IMR-90 (cell line): ENCODE results near the gene ITPR3. TPM values are rescaled to one million over a fixed set of nuclear protein-coding genes. Genes with fewer than 3 reads are reported as not detected.

Experiments used
- ATAC-seq: fragments of 200-7000 bp; cut with Tn5 transposase; 2 replicates; pipeline ENCODE4 v1.9.1; 2020; ENCODE audit warnings: low read depth, mild to moderate bottlenecking, moderate library complexity
- BruUV-seq: library from RNA; stranded (reverse); fragments of 400-500 nt; replicated peaks from 2 replicates; lab custom pipeline; 2021; lab: Mats Ljungman, UMichigan
- CTCF ChIA-PET: fragments of 300-600 bp; formaldehyde crosslinking; extraction: SDS; loops from one replicate; lab custom pipeline; 2021; ENCODE audit warnings: antibody characterized with exemption; lab: Yijun Ruan, JAX
- POLR2A ChIA-PET: fragments of 300-600 bp; sonication (Branson Sonifier 250); formaldehyde crosslinking; loops from one replicate; lab custom pipeline; 2022; ENCODE audit warnings: antibody characterized with exemption; ENCODE audit not compliant: unreplicated experiment; lab: Charles Lee
- DNase-seq: peaks from one replicate; pipeline ENCODE4 v3.0.0; 2013
- H2AFZ ChIP-seq: replicated peaks from 2 replicates; pipeline ENCODE3; 2013; ENCODE audit warnings: low read length, mild to moderate bottlenecking; ENCODE audit not compliant: poor library complexity
- H2AK5ac ChIP-seq: 2 replicates; pipeline ENCODE4 v1.6.1; 2013; ENCODE audit warnings: low read depth, low read length, inconsistent platforms
- H2AK9ac ChIP-seq: replicated peaks from 2 replicates; pipeline ENCODE3; 2013; ENCODE audit warnings: mild to moderate bottlenecking, low read depth, low read length, moderate library complexity; ENCODE audit not compliant: poor library complexity
- H2BK120ac ChIP-seq: 2 replicates; pipeline ENCODE4 v1.6.1; 2013; ENCODE audit warnings: low read depth, low read length, inconsistent platforms
- H2BK15ac ChIP-seq: 3 replicates; pipeline ENCODE4 v1.6.1; 2013; ENCODE audit warnings: low read depth, low read length, inconsistent platforms
- H2BK20ac ChIP-seq: 2 replicates; pipeline ENCODE4 v1.6.1; 2013; ENCODE audit warnings: low read depth, mild to moderate bottlenecking, inconsistent platforms, low read length, moderate library complexity
- H2BK5ac ChIP-seq: 2 replicates; pipeline ENCODE4 v1.6.1; 2013; ENCODE audit warnings: mild to moderate bottlenecking, low read depth, low read length, inconsistent platforms; ENCODE audit not compliant: poor library complexity, severe bottlenecking
- H3K14ac ChIP-seq: replicated peaks from 2 replicates; pipeline ENCODE4 v1.6.1; 2013; ENCODE audit warnings: low read depth, low read length, inconsistent platforms
- H3K18ac ChIP-seq: 2 replicates; pipeline ENCODE4 v1.6.1; 2013; ENCODE audit warnings: low read depth, low read length, control low read depth
- H3K23ac ChIP-seq: 2 replicates; pipeline ENCODE4 v1.6.1; 2013; ENCODE audit warnings: low read depth, low read length, inconsistent platforms
- H3K27ac ChIP-seq: 2 replicates; pipeline ENCODE4 v1.5.1; 2013; ENCODE audit warnings: mild to moderate bottlenecking, control low read depth, low read length; ENCODE audit not compliant: insufficient read depth
- H3K27me3 ChIP-seq: 2 replicates; pipeline ENCODE4 v1.6.1; 2013; ENCODE audit warnings: low read length; ENCODE audit not compliant: control insufficient read depth, insufficient read depth
- H3K36me3 ChIP-seq: 2 replicates; pipeline ENCODE4 v1.6.1; 2013; ENCODE audit warnings: low read length, mixed read lengths; ENCODE audit not compliant: control insufficient read depth, insufficient read depth
- H3K4ac ChIP-seq: 2 replicates; pipeline ENCODE4 v1.6.1; 2013; ENCODE audit warnings: low read depth, low read length, inconsistent platforms
- H3K4me1 ChIP-seq: 2 replicates; pipeline ENCODE4 v1.6.1; 2013; ENCODE audit warnings: low read length, mixed read lengths; ENCODE audit not compliant: control insufficient read depth, insufficient read depth
- H3K4me2 ChIP-seq: 2 replicates; pipeline ENCODE4 v1.6.1; 2013; ENCODE audit warnings: low read depth, mild to moderate bottlenecking, control low read depth, low read length, moderate library complexity
- H3K4me3 ChIP-seq: 2 replicates; pipeline ENCODE4 v1.5.1; 2013; ENCODE audit warnings: low read depth, mild to moderate bottlenecking, control low read depth, low read length, moderate library complexity; ENCODE audit not compliant: insufficient read depth
- H3K56ac ChIP-seq: 2 replicates; pipeline ENCODE4 v1.6.1; 2013; ENCODE audit warnings: low read length, inconsistent platforms; ENCODE audit not compliant: insufficient read depth; ENCODE audit errors: extremely low read depth
- H3K79me1 ChIP-seq, 2 experiments: 2 replicates each; pipeline ENCODE4 v1.6.1; 2013; ENCODE audit warnings: low read length in 2 of 2, inconsistent platforms in 1 of 2, low read depth in 1 of 2
- H3K9ac ChIP-seq: 2 replicates; pipeline ENCODE4 v1.6.1; 2013; ENCODE audit warnings: low read depth, low read length, control low read depth
- H3K9me1 ChIP-seq: 2 replicates; pipeline ENCODE4 v1.6.1; 2013; ENCODE audit warnings: low read length, inconsistent platforms; ENCODE audit not compliant: insufficient read depth
- H3K9me3 ChIP-seq: 2 replicates; pipeline ENCODE4 v1.6.1; 2013; ENCODE audit warnings: low read length; ENCODE audit not compliant: control insufficient read depth, insufficient read depth
- H4K20me1 ChIP-seq: 2 replicates; pipeline ENCODE4 v1.6.1; 2013; ENCODE audit warnings: low read length, inconsistent platforms; ENCODE audit not compliant: insufficient read depth
- H4K5ac ChIP-seq: 2 replicates; pipeline ENCODE4 v1.6.1; 2013; ENCODE audit warnings: mild to moderate bottlenecking, low read depth, low read length, control low read depth
- H4K8ac ChIP-seq, 2 experiments: 2 replicates each; pipeline ENCODE4 v1.6.1; 2013; ENCODE audit warnings: low read depth in 2 of 2, low read length in 2 of 2, control low read depth in 1 of 2, inconsistent platforms in 1 of 2
- H4K91ac ChIP-seq: 2 replicates; pipeline ENCODE4 v1.6.1; 2013; ENCODE audit warnings: low read depth, low read length, inconsistent platforms; ENCODE audit not compliant: insufficient read depth
- MXI1 ChIP-seq: IDR thresholded peaks from 2 replicates; pipeline ENCODE4 v1.6.1; 2012; ENCODE audit warnings: low read depth, mild to moderate bottlenecking, low read length, moderate library complexity, borderline replicate concordance
- NFE2L2 ChIP-seq: fragments of 150-350 bp; IDR thresholded peaks from 2 replicates; pipeline ENCODE4 v1.6.1; 2016; ENCODE audit warnings: low read depth, mild to moderate bottlenecking, low read length
- USF2 ChIP-seq: fragments of 150-350 bp; IDR thresholded peaks from 2 replicates; pipeline ENCODE4 v1.6.1; 2017; ENCODE audit warnings: mild to moderate bottlenecking, antibody characterized with exemption, low read length, low read depth
- WGBS, 2 experiments: methylation state at CpG; one replicate each; pipeline versions ENCODE4 v1.1.5 to v1.1.7; 2013; ENCODE audit warnings: missing lambda C conversion rate in 2 of 2; ENCODE audit not compliant: insufficient read length in 1 of 2; ENCODE audit errors: extremely low coverage in 2 of 2; 5-methylcytosine and 5-hydroxymethylcytosine counted together
- dilution Hi-C: fragments of 300-500 bp; cut with HindIII; formaldehyde crosslinking; loops from one replicate; pipeline ENCODE4 v1.14.3; 2018; ENCODE audit warnings: low sequenced_read_pairs; ENCODE audit not compliant: unreplicated experiment
- in situ Hi-C: fragments of 300-500 bp; cut with MboI; formaldehyde crosslinking; loops from 3 replicates; pipeline ENCODE4 v1.14.3; 2019; ENCODE audit warnings: low sequenced_read_pairs, inconsistent platforms, mixed read lengths
- intact Hi-C: fragments of 100-400 bp; cut with micrococcal nuclease; formaldehyde crosslinking; loops from 2 replicates; pipeline ENCODE4 v1.10.0; 2022
- polyA plus RNA-seq, 3 experiments: library from polyadenylated mRNA; depleted of rRNA; stranded (reverse); fragments of >200 nt; gene quantifications; 2 replicates each; pipeline ENCODE4 v1.2.3, GENCODE V29; 2012; ENCODE audit warnings: low replicate concordance in 1 of 3
- total RNA-seq: library from RNA; depleted of rRNA; stranded (reverse); fragments of >200 nt; gene quantifications from 2 replicates; pipeline ENCODE4 v1.2.3, GENCODE V29; 2012

ITPR3 gene
- total and polyA plus RNA-seq, 2 of the 4 experiments (the other 2 are of a cell fraction) = 1.6 to 3.7 TPM

- Histone ChIP-seq H3K4me2 (no peak overlapping the region), H2AK5ac (peak overlapping the region; percentile 58; the same call in 1 of the 2 replicates), H3K9me1 (peaks cover 18% of the 10 kb centered on the region; the same call in 1 of the 2 replicates), H3K9me3 (no peaks in the 10 kb centered on the region), H4K8ac (peak overlapping the region in 1 of 2 experiments; percentile 85; a peak in 2 of 4 replicates), H3K9ac (no peak overlapping the region), H3K27me3 (no peaks in the 10 kb centered on the region), H3K27ac (no peak overlapping the region), H4K20me1 (no peaks in the 10 kb centered on the region), H3K4ac (peak overlapping the region; percentile 4; the same call in 1 of the 2 replicates), H3K4me3 (no peak overlapping the region), H4K5ac (no peak overlapping the region), H2AFZ (peak overlapping the region; percentile 82), H3K56ac (no peak overlapping the region), H3K18ac (no peak overlapping the region), H3K14ac (peak overlapping the region; percentile 10; the same call in 1 of the 2 replicates), H3K36me3 (no peaks in the 10 kb centered on the region), H2BK15ac (no peak overlapping the region), H2AK9ac (peak overlapping the region; percentile 80), H3K79me1 (no peaks in the 10 kb centered on the region), H2BK20ac (0 out of 2 replicates have a peak overlapping the region, but pooled peaks have one; percentile 32), H2BK5ac (peak overlapping the region; percentile 48), H3K4me1 (peaks cover 16% of the 10 kb centered on the region), H3K23ac (no peak overlapping the region; the same call in 1 of the 2 replicates), H4K91ac (no peak overlapping the region; the same call in 1 of the 2 replicates), H2BK120ac (peak overlapping the region; percentile 5; the same call in 1 of the 2 replicates)
- no TSS peak for BruUV-seq
- ChIA-PET CTCF (no interaction called here), POLR2A (no interaction called here)
- TF ChIP-seq NFE2L2 = no peak
- TF ChIP-seq USF2 = peak; percentile 76
- TF ChIP-seq MXI1 = peak; percentile 34; the same call in 1 of the 2 replicates
- WGBS, 2 experiments = no CpG with 5 or more reads among the region's 8 CpGs
- intact Hi-C loops = no loop called here
- dilution Hi-C loops = no loop called here
- peak; percentile 49 for DNase-seq
- ATAC-seq = peak; percentile 31
- in situ Hi-C loops = no loop called here
These were observed 7.9 kb upstream of the ITPR3 start for GRCh38 chr6:33613146-33613794.
